ENCODE data around the gene FH. TPM values are rescaled to one million over a fixed set of nuclear protein-coding genes. Genes with fewer than 3 reads are reported as not detected.

The FH gene
- total RNA-seq, 2 experiments from 2014 or later = 85.7 to 89.1 TPM

DNA sequence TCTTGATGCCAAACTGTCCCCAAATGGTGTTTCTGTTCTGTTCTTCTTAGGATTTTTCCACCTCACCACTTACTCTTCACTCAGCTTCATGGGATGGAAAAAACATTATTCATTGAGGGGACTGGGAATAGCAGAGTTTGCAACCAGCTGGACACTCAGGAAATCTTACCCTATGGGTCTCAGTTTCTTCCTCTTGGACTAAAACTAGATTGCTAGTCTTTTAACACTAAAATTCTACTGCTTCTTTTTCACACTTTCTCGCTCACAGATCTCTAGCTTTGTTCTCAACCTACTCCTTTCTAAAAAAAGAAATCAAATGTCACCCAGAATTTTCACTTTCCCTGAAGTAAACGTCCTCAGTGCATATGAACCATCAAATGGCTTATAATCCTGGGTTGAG, 17.4 kb upstream of the FH start:
- H3K4me3 Mint-ChIP-seq = no peak overlapping the region
- CTCF ChIA-PET = interaction anchor here (0.7 to 1.8 kb wide), 5 partner anchors 11 to 462 kb away, joined by 3 to 8 read pairs (median 4); partner anchors contain the start of gene MAP1LC3C
- H3K27me3 Mint-ChIP-seq = peaks cover 2% of the 10 kb centered on the region
- intact Hi-C loops (cut with micrococcal nuclease) = no loop called here
- POLR2A ChIA-PET = no interaction called here
- H3K9me3 Mint-ChIP-seq = no peaks in the 10 kb centered on the region
- H3K27ac Mint-ChIP-seq = no peak overlapping the region
- H3K4me1 Mint-ChIP-seq (ENCODE audit: low read depth) = peaks cover 14% of the 10 kb centered on the region
- no peaks in the 10 kb centered on the region for H3K36me3 Mint-ChIP-seq
- DNase-seq = no peak

DNA sequence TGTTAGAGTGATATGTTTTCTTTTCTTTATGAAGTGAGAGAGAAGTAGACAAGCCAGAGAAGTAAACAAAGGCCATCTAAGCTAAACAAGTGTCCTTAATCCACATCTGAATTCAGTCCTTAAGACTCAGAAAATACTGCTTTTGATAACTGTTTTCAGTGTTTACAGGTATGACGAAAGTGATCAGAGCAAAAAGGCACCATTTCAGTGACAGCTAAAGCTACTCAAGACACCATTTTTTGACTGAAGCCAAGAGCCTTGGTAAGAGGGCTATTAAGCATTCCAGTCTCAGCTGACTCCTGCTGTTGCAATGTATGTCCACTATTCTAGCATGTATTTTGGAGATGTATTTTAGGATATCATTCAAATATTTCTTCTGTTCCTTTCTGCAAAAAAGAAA, 16.7 kb upstream of the FH start:
- Mint-ChIP-seq H3K4me1 (ENCODE audit: low read depth) (peaks cover 20% of the 10 kb centered on the region), H3K4me3 (no peak overlapping the region), H3K36me3 (no peaks in the 10 kb centered on the region), H3K9me3 (no peaks in the 10 kb centered on the region), H3K27me3 (peaks cover 2% of the 10 kb centered on the region), H3K27ac (no peak overlapping the region)
- no peak for DNase-seq
- intact Hi-C loops (cut with micrococcal nuclease) = no loop called here
- ChIA-PET POLR2A (no interaction called here), CTCF (interaction anchor here (0.8 to 1.8 kb wide), 2 partner anchors 75 to 90 kb away, joined by 3 to 8 read pairs; no protein-coding TSS in a partner anchor)

DNA sequence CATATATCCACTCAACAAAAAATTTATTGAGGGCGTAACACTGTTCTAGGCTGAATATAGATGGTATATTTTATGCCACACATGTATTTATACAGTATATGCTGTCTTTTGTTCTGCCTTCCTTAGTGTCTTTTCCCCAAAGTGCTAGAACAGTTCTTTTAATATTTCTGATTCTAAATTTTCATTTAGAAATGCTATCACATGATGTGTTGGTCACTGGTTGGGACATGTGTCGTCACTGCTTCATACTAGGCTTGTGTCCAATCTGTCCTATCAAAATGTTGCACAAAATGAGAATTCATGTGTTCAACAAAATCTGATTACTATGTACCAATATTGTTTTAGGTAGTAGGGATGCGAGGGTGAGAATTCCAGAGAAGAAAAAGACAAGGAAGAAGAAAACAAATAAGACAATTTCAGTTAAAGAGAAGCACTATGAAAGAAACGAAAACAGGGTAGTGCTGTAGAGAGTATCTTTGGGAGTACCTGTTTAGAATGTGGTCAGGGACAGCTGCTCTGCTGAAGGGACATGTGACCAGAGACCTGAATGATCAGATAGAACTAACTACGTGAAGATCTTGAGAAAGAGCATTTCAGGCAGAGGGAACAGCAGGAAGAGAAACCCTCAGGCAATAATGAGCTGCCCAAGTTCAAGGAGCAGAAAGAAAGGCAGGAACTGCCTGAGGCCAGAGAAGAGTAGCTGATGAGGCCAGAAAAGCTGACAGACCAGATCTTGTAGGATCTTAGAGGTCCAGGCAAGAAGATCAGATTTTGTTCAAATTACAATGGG, 14.0 kb upstream of the FH start:
- Mint-ChIP-seq H3K4me1 (ENCODE audit: low read depth) (peaks cover 24% of the 10 kb centered on the region), H3K9me3 (no peaks in the 10 kb centered on the region), H3K36me3 (no peaks in the 10 kb centered on the region), H3K27ac (no peak overlapping the region), H3K27me3 (no peaks in the 10 kb centered on the region), H3K4me3 (no peak overlapping the region)
- DNase-seq = no peak
- ChIA-PET CTCF (interaction anchor here (1.3 to 1.7 kb wide), 2 partner anchors 58 to 94 kb away, joined by 4 to 9 read pairs; no protein-coding TSS in a partner anchor), POLR2A (no interaction called here)
- intact Hi-C loops (cut with micrococcal nuclease) = no loop called here

DNA sequence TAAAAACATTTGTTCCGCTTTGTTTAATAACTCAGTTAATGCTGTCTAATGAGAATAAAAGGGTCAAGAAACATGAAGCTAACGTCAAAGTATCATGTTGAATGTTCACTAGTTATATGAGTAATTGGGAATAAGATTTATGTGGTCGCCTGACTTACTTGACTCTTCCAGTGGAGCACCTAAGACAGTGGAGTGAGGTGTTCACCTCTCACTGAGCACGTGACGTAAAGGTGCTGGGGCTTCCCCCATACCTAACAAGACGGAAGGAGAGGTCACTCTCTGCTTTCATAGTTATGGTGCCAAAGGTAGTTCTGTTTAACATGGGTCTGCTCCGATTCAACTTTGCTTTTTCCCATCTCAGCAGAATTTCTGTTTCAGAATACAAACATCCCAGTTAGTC, 13.3 kb upstream of the FH start:
- Mint-ChIP-seq H3K4me3 (no peak overlapping the region), H3K9me3 (no peaks in the 10 kb centered on the region), H3K4me1 (ENCODE audit: low read depth) (peaks cover 24% of the 10 kb centered on the region), H3K27me3 (no peaks in the 10 kb centered on the region), H3K27ac (no peak overlapping the region), H3K36me3 (no peaks in the 10 kb centered on the region)
- intact Hi-C loops (cut with micrococcal nuclease) = loop anchor here (1.0 kb wide), 2 partner anchors 18 to 59 kb away; no protein-coding TSS in a partner anchor
- ChIA-PET POLR2A (no interaction called here), CTCF (interaction anchor here (0.6 to 1.7 kb wide), 6 partner anchors 17 to 315 kb away, joined by 3 to 9 read pairs (median 4); partner anchors contain the start of gene EXO1)
- peak; percentile 44 for DNase-seq

DNA sequence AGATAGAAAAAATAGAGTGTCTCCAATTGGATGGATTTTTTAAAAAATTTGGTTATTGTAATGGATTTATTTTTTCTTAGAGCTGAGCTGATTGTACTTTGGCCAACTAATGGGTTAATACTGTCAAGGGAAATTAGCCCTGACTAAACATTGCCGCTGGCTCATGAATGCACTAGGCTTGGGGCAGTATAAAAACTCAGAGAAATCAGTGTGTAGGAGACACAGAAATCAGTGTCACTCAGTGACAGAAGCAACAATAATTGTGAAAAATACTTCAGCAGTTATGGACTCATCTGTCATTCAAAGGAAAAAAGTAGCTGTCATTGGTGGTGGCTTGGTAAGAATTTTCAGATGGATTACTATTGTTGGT, 12.6 kb upstream of the FH start, which contains the start of gene KMO:
TSS of gene KMO (plus strand) at position 217 of the 370 bp plus-strand sequence. CDS start at position 284, 67 bp downstream.
- no peaks in the 10 kb centered on the region for H3K9me3 Mint-ChIP-seq
- POLR2A ChIA-PET = interaction anchor here (0.6 kb wide), 1 partner anchor 87 kb away, joined by 3 read pairs; no protein-coding TSS in a partner anchor
- CTCF ChIA-PET = interaction anchor here (0.6 to 1.7 kb wide), 6 partner anchors 17 to 316 kb away, joined by 3 to 9 read pairs (median 4); partner anchors contain the start of gene EXO1
- H3K27me3 Mint-ChIP-seq = no peaks in the 10 kb centered on the region
- intact Hi-C loops (cut with micrococcal nuclease) = loop anchor here (1.0 kb wide), 2 partner anchors 19 to 60 kb away; no protein-coding TSS in a partner anchor
- peak within 1 kb of the TSS; percentile 84 for H3K4me3 Mint-ChIP-seq
- H3K36me3 Mint-ChIP-seq = no peaks in the 10 kb centered on the region
- H3K4me1 Mint-ChIP-seq (ENCODE audit: low read depth) = peaks cover 23% of the 10 kb centered on the region
- no peak for DNase-seq
- H3K27ac Mint-ChIP-seq = peak within 1 kb of the TSS; percentile 85

DNA sequence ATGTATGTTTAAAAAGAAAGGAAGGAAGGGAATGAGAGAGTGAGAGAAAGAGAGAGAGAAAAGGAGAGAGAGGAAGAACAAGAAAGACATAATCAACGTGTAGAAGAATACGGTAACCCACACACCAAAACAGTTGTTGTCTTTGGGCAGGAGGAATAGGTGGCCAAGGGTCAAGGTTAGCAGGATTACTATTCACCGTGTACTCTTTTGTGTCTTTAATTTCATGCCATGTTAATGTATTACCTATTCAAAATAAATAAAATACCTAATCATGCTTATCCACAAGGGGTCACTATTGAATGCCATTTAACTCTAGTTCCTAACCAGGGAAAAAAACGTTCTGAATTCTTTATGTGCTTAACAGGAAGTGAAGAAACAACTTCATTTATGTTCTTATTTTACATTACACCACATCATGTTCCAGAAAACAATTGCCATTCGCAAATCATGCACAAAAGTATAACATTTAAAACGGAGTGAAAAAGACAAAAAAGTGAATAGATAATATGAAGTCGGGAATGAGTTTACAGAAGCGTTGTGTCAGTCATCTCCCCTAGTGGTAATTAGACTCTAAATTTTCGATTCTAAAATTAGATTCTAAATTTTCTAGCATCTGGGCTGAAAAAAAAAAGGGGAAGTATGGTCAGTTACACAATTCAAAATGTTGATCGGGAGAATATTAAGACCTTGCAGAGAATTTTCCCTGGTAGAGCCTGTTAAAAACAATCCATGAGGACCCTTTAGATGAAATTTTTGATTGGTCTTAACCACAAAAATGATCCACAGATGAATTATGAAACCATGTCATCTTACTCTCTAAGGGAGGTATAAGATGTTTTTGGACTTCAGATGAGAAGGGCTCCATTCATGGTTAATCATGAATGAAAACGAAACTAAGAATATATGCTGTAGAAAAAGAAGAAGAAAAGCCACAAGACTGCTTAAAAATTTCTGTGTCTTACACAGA, 11.9 kb upstream of the FH start:
- ChIA-PET POLR2A (interaction anchor here (0.6 kb wide), 1 partner anchor 88 kb away, joined by 3 read pairs; no protein-coding TSS in a partner anchor), CTCF (interaction anchor here (0.6 to 1.7 kb wide), 8 partner anchors 19 to 916 kb away, joined by 3 to 9 read pairs (median 4); partner anchors contain the start of gene EXO1)
- Mint-ChIP-seq H3K36me3 (no peaks in the 10 kb centered on the region), H3K4me1 (ENCODE audit: low read depth) (peaks cover 20% of the 10 kb centered on the region), H3K9me3 (no peaks in the 10 kb centered on the region), H3K4me3 (peak overlapping the region; percentile 84), H3K27ac (peak overlapping the region; percentile 85), H3K27me3 (no peaks in the 10 kb centered on the region)
- intact Hi-C loops (cut with micrococcal nuclease) = loop anchor here (1.0 kb wide), 10 partner anchors 12 to 486 kb away; partner anchors contain the start of gene FH
- no peak for DNase-seq

DNA sequence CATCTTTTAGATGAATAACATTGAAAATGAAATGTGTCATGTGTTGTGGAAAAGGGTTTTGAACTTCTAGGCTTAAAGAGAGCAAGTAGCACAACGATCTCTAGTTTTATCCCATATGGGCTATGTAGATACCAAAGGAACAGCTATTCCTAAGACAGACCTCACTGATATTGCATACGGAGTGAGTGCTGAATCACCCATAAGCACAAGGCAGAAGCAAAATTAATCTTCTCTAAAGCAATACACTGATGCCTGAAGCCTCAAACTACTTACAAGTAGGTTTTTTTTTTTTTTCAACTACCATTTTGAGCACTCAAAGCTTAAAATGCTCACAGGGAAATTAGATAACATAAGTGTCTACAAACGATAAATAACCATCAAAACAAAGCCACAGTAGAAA, 7.6 kb upstream of the FH start:
- intact Hi-C loops (cut with micrococcal nuclease) = loop anchor here (1.0 kb wide), 1 partner anchor 471 kb away; no protein-coding TSS in a partner anchor
- Mint-ChIP-seq H3K27ac (no peak overlapping the region), H3K36me3 (no peaks in the 10 kb centered on the region), H3K4me3 (no peak overlapping the region), H3K9me3 (no peaks in the 10 kb centered on the region), H3K27me3 (peaks cover 26% of the 10 kb centered on the region), H3K4me1 (ENCODE audit: low read depth) (peaks cover 11% of the 10 kb centered on the region)
- ChIA-PET CTCF (interaction anchor here (0.6 kb wide), 1 partner anchor 471 kb away, joined by 3 read pairs; the partner anchor contains the start of gene MAP1LC3C), POLR2A (no interaction called here)
- no peak for DNase-seq

DNA sequence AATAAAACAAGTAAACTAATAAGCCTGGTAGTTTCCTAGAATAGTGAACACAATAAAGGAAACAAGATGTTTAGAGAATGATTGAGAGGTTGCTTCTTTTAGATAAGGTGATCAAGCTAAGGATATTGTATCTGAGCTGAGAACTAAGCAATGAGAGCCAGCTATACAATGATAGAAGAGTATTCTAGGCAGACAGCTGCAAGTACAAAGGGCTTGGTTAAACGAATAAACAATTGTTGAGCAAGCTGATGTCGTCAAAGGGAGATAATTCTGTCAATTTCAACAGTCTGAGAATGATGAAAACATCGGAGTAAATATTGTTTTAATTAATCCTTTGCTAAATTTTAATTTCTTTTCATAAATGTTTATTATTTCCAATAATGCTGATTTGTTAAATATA, 5.5 kb upstream of the FH start:
- Mint-ChIP-seq H3K4me1 (ENCODE audit: low read depth) (peaks cover 4% of the 10 kb centered on the region), H3K27ac (no peak overlapping the region), H3K27me3 (peaks cover 30% of the 10 kb centered on the region), H3K4me3 (no peak overlapping the region), H3K9me3 (no peaks in the 10 kb centered on the region), H3K36me3 (no peaks in the 10 kb centered on the region)
- ChIA-PET POLR2A (no interaction called here), CTCF (interaction anchor here (1.6 kb wide), 1 partner anchor 371 kb away, joined by 4 read pairs; no protein-coding TSS in a partner anchor)
- no peak for DNase-seq
- intact Hi-C loops (cut with micrococcal nuclease) = no loop called here

DNA sequence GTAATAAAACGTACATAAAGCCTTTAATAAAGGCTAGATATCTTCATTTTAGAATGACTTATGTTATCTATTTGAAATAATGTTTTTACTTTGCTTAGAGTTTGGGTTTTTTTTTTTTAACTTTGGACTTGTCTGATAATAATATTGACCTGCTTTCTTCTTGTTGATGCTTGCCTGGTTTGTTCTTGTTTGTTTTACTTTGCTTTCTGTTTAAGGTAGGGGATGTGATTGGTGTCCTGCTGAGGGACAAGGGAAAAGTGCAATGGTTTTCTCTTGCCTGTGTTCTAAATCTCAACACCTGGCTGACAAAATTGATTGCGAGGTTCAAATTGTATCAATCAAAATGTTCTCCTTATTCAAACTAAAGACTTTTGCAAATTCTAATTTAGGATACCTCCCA, 2.2 kb upstream of the FH start:
- POLR2A ChIA-PET = no interaction called here
- no peak overlapping the region for H3K4me3 Mint-ChIP-seq

DNA sequence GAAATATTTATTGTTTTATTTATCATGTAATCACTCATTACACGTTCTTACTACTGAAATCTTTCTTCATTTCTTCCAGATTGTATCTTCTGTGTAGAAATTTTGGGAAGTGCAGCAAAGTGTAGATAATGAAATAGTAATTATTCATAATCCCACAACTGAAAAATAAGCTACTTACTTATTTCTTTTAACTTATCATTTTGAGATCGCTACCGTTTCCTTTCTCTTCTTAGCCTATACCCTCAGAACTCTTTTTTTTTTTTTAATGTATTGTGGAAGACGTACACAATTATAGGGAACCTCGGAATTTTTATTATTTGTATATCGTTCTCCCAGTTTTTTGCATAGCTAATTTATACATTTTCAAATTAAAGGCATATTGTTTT, 518 bp upstream of the FH start:
- CTCF ChIA-PET = interaction anchor here (0.6 to 2.4 kb wide), 6 partner anchors 31 to 726 kb away, joined by 3 to 11 read pairs (median 4); no protein-coding TSS in a partner anchor
- Mint-ChIP-seq H3K36me3 (peaks cover 10% of the 10 kb centered on the region), H3K4me3 (no peak overlapping the region), H3K27me3 (peaks cover 25% of the 10 kb centered on the region), H3K4me1 (ENCODE audit: low read depth) (peaks cover 22% of the 10 kb centered on the region), H3K9me3 (no peaks in the 10 kb centered on the region), H3K27ac (no peak overlapping the region)
- POLR2A ChIA-PET = interaction anchor here (1.1 to 1.2 kb wide), 2 partner anchors 120 to 328 kb away, joined by 3 to 4 read pairs; partner anchors contain the start of genes CHML, EXO1 and OPN3
- intact Hi-C loops (cut with micrococcal nuclease) = no loop called here
- no peak for DNase-seq

More for the DNA sequence above, 2.2 kb upstream of the FH start:
- Mint-ChIP-seq H3K27me3 (peaks cover 30% of the 10 kb centered on the region), H3K4me1 (ENCODE audit: low read depth) (peaks cover 20% of the 10 kb centered on the region), H3K27ac (no peak overlapping the region), H3K36me3 (peaks cover 4% of the 10 kb centered on the region), H3K9me3 (no peaks in the 10 kb centered on the region)
- CTCF ChIA-PET = no interaction called here
- DNase-seq = no peak
- intact Hi-C loops (cut with micrococcal nuclease) = no loop called here
